Measurements from ENCODE around the gene UBTFL1.
"Not testable (repeated sequence)": the region's sequence is repeated elsewhere in the genome, so short reads cannot be mapped to it uniquely, and the experiment has no call there.

Gene UBTFL1

DNA sequence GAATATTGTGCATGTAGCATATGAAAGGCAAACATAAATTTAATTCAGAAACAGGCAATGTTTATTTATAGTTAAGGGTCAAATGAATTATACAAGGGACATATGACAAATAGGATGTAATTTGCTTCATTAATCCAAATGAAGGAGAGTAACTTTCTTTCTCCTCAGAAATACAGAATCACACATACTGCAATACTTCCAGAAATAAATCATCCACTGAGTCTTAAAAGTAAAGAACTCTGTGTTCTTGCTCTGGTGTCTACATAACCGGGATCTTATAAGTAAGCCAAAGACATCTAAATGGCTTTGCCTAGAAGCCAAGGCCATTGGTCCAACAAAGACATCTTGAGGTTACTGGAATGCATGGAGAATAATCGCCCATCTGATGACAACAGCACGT is at the start of gene UBTFL1:
TSS of gene UBTFL1 (plus strand) at position 301 of the 400 bp plus-strand sequence. CDS start at position 301, 0 bp downstream.
- DNase-seq (ENCODE audit: low read depth, low spot score), result not testable (repeated sequence)

- DNase-seq (ENCODE audit: low read depth, low spot score), result not testable (repeated sequence)
Observed at GRCh38 chr11:90051591-90052209, 34.0 kb upstream of the UBTFL1 start.

DNA sequence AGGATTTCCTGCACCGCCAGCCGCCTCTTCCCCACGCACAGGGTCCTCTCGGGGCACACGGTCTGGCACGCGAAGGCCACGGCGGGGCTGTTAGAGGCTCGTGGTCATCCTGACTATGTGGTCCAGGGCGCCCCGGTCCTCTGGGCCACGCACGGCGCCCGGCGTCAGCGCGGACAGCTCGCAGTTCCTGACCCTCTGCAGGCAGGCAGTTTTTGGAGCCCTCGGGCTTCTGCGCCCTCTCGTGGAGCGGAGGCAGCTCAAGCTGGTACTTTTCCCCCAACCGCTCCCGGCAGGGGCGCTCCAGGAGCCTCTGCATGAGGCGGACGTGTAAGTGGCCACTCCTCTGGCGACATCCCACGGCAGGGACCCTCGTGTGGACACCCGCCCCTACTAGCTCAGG is 33.4 kb upstream of the UBTFL1 start:
- DNase-seq (ENCODE audit: low read depth, low spot score), result not testable (repeated sequence)

DNA sequence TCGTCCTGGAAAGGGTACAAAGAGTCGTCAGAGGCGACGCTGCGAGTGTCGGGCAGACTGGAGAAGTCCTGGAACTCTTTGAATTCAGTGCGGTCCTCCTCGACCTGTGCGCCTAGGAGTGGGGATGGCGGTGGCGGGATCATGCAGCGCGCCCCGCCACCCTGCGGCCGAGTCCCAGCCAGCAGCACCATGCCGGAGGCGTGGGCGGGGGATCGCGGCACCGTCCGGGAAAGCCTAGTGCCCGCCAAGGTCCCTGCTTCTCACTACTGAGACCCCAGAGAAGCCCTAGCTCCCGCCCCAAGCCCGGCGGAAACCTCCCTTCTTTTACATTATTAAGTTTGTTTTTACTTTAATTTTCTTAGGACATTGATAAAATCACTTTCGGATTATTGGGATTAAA is 32.2 kb upstream of the UBTFL1 start:
- not testable (repeated sequence) for DNase-seq (ENCODE audit: low read depth, low spot score)

- DNase-seq (ENCODE audit: low read depth, low spot score), result not testable (repeated sequence)
Observed at GRCh38 chr11:90088731-90089130, 3.0 kb downstream of the UBTFL1 start.

- not testable (repeated sequence) for DNase-seq (ENCODE audit: low read depth, low spot score)
Observed at GRCh38 chr11:90095230-90095924, 9.6 kb downstream of the UBTFL1 start.

GRCh38 chr11:90098261-90098660 is 12.5 kb downstream of the UBTFL1 start:
- DNase-seq (ENCODE audit: low read depth, low spot score), result not testable (repeated sequence)

DNA sequence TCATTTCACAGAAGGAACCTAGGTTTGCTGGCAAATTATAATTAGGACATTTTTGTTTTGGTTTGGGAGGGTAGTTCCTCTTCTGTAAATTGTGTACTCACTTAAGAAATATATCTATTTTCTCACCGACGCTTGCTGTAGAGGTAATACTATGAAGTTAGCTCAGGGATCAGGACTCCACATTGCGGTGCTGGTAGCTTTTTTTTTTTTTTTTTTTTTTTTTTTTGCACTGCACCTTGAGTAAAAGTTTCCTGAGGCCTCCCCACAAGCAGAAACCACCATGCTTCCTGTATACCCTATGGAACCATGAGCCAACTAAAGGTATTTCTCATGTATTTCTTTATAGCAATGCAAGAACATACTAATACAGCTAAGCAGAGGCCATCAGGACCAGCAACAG is 14.7 kb downstream of the UBTFL1 start:
- DNase-seq (ENCODE audit: low read depth, low spot score), result no peak

- DNase-seq (ENCODE audit: low read depth, low spot score), result no peak
Observed at GRCh38 chr11:90113541-90113940, 27.8 kb downstream of the UBTFL1 start.

- no peak for DNase-seq (ENCODE audit: low read depth, low spot score)
Observed at GRCh38 chr11:90120191-90120590, 34.4 kb downstream of the UBTFL1 start.

- no peak for DNase-seq (ENCODE audit: low read depth, low spot score)
Observed at GRCh38 chr11:90124371-90124770, 38.6 kb downstream of the UBTFL1 start.

DNA sequence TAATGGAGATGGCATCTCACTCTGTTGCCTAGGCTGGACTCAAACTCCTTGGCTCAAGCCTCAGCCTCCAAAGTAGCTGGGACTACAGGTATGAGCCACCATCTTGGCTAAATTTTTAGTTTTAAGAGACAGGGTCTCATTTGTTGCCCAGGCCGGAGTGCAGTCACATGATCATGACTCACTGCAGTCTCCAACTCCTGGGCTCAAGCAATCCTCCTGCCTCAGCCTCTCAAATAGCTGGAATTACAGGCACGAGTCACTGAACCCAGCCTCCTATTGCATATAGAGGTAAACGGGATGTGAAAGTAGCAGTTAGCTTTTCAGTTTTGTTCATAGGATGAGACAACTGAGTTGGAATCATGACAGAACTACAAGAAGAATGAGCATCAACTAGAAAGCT is 39.2 kb downstream of the UBTFL1 start:
- no peak for DNase-seq (ENCODE audit: low read depth, low spot score)

GRCh38 chr11:90133560-90134477 is 48.1 kb downstream of the UBTFL1 start:
- no peak for DNase-seq (ENCODE audit: low read depth, low spot score)

DNA sequence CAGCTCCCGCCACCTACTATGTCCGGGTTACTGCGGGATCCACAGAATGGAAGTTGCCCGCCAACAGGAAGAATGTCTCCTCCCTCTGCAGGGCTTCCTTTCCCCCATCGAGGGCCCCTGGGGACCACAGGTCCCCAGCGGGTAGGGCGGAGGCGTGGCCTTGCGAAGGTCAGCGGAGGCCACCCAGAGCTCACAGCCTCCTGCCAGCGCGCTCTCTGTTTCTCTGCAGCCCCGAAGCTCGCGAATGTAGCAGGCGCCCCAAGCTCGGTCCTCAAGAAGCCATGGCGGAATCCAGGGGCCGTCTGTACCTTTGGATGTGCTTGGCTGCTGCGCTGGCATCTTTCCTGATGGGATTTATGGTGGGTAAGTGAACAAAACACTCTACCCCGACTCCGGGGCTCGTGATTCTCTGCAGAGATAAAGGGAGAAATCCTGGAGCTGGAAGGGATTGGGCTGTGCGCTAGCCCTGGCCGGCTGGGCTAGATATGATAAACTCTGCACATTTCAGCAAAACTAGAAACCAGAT is 48.8 kb downstream of the UBTFL1 start, which contains the start of gene NAALAD2:
TSS of gene NAALAD2 (plus strand) at position 186 of the 526 bp plus-strand sequence. CDS start at position 282, 96 bp downstream.
- DNase-seq (ENCODE audit: low read depth, low spot score), result peak; percentile 7

DNA sequence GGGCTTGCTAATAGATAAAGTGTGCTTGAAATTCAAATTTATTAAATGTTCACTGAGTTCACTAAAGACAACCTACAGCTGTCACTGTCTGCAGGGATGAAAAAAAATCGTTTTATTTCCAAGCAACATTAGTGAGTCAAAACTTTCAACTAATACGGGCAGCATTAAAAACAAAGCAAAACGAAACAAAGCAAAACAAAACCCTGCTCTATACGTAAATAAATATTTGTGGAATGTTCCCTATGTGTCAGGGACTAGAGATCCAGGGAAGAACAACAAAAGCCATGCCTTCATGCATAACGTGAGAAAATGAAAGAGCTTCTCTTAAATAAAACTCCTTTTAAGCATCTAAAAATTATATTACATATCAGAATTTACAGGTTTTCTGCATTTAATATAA is 49.3 kb downstream of the UBTFL1 start:
- no peak for DNase-seq (ENCODE audit: low read depth, low spot score)
